Fibroblast of upper back skin (primary cell): ENCODE measurements around the gene TCF12.

Experiments used
- DNase-seq: peaks from one replicate; pipeline ENCODE4 v3.0.0-alpha.2; 2013

Gene TCF12

GRCh38 chr15:57025264-57025926 is 107.0 kb downstream of the TCF12 start:
- DNase-seq = peak; percentile 34

GRCh38 chr15:57026016-57026592 is 107.7 kb downstream of the TCF12 start:
- no peak for DNase-seq

GRCh38 chr15:57027596-57027995 is 109.2 kb downstream of the TCF12 start:
- DNase-seq = no peak

GRCh38 chr15:57028176-57028575 is 109.7 kb downstream of the TCF12 start:
- no peak for DNase-seq

GRCh38 chr15:57030011-57030410 is 111.6 kb downstream of the TCF12 start:
- no peak for DNase-seq

- no peak for DNase-seq
Observed at GRCh38 chr15:57031082-57031481, 112.6 kb downstream of the TCF12 start.

- peak; percentile 37 for DNase-seq
Observed at GRCh38 chr15:57031605-57032004, 113.2 kb downstream of the TCF12 start.

GRCh38 chr15:57032338-57032737 is 113.9 kb downstream of the TCF12 start:
- DNase-seq = no peak

GRCh38 chr15:57033715-57034439 is 115.4 kb downstream of the TCF12 start:
- DNase-seq = no peak

- no peak for DNase-seq
Observed at GRCh38 chr15:57034613-57035012, 116.2 kb downstream of the TCF12 start.

GRCh38 chr15:57035664-57036063 is 117.2 kb downstream of the TCF12 start:
- DNase-seq = no peak

GRCh38 chr15:57036352-57036751 is 117.9 kb downstream of the TCF12 start:
- no peak for DNase-seq

GRCh38 chr15:57037548-57037947 is 119.1 kb downstream of the TCF12 start:
- no peak for DNase-seq

- no peak for DNase-seq
Observed at GRCh38 chr15:57038040-57038439, 119.6 kb downstream of the TCF12 start.

GRCh38 chr15:57038496-57038895 is 120.1 kb downstream of the TCF12 start:
- DNase-seq = no peak

GRCh38 chr15:57041416-57041815 is 123.0 kb downstream of the TCF12 start:
- no peak for DNase-seq

GRCh38 chr15:57044072-57044702 is 125.7 kb downstream of the TCF12 start:
- DNase-seq = no peak

- DNase-seq = no peak
Observed at GRCh38 chr15:57044970-57045369, 126.5 kb downstream of the TCF12 start.

GRCh38 chr15:57045741-57046382 is 127.4 kb downstream of the TCF12 start:
- DNase-seq = no peak

- no peak for DNase-seq
Observed at GRCh38 chr15:57048930-57049549, 130.6 kb downstream of the TCF12 start.

- DNase-seq = no peak
Observed at GRCh38 chr15:57053470-57053869, 135.0 kb downstream of the TCF12 start.

- DNase-seq = no peak
Observed at GRCh38 chr15:57054204-57054750, 135.8 kb downstream of the TCF12 start.
